ENCODE results near the gene SMIM44.
"Not testable (repeated sequence)": the region's sequence is repeated elsewhere in the genome, so short reads cannot be mapped to it uniquely, and the experiment has no call there.

DNA sequence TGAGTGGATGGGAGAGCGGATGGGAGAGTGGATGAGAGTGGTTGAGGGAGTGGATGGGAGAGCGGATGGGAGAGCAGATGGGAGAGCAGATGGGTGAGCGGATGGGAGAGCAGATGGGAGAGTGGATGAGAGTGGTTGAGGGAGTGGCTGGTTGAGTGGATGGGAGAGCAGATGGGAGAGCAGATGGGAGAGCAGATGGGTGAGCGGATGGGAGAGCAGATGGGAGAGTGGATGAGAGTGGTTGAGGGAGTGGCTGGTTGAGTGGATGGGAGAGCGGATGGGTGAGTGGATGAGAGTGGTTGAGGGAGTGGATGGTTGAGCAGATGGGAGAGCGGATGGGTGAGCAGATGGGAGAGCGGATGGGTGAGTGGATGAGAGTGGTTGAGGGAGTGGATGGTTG lies 46.1 kb upstream of the SMIM44 start:
- TF ChIP-seq, protein P1, sequence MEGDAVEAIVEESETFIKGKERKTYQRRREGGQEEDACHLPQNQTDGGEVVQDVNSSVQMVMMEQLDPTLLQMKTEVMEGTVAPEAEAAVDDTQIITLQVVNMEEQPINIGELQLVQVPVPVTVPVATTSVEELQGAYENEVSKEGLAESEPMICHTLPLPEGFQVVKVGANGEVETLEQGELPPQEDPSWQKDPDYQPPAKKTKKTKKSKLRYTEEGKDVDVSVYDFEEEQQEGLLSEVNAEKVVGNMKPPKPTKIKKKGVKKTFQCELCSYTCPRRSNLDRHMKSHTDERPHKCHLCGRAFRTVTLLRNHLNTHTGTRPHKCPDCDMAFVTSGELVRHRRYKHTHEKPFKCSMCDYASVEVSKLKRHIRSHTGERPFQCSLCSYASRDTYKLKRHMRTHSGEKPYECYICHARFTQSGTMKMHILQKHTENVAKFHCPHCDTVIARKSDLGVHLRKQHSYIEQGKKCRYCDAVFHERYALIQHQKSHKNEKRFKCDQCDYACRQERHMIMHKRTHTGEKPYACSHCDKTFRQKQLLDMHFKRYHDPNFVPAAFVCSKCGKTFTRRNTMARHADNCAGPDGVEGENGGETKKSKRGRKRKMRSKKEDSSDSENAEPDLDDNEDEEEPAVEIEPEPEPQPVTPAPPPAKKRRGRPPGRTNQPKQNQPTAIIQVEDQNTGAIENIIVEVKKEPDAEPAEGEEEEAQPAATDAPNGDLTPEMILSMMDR (IDR thresholded peaks at IDR 0.05 in 8 of 11, conservative IDR thresholded peaks at IDR 0.05 in 3 of 11) = not testable (repeated sequence)
- TF ChIP-seq POLR2AphosphoS5, POLR2A (IDR thresholded peaks at IDR 0.05): not testable (repeated sequence)
